ENCODE results near the gene GP5.

Gene GP5

DNA sequence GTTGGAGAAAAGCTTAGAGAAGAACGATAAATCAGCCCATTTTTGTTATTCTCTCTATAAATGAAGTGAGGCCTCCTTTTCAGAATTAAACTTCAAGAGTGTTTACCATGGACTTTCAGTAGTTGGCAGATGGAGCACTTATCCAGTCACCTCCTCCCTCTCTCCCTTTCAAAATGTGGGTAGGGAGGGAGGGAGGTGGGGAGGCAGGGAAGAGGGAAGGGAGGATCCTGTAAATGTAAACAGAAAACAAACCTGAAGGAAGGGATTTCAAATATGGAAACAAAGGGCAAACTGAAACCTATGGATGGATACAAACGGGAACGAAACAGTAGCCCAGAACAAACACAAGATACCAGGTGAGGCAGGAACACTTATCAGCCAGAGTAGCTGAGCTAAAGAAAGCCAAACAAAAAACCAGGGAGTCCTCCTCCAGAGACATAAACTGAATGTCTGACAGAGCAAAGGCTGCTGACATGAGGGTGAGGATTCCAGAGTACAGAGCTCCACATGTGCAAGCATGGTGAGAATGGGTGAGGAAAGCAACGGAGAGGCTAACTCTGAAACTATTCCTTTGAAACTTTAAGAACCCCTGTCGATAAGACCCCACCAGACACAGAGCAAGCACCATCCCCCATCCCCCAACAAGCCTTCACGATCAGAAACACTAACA lies 41.0 kb upstream of the GP5 start:
- Histone ChIP-seq H3K9me3 (ENCODE audit: control insufficient read depth, insufficient read depth, low read depth, low read length) (no peaks in the 10 kb centered on the region), H3K36me3 (ENCODE audit: control insufficient read depth in 2 of 2, insufficient read depth in 1 of 2, low read length in 2 of 2) (peaks cover 18 to 89% of the 10 kb centered on the region in 2 experiments), H3K27ac (ENCODE audit: extremely low read depth, low read depth, low read length) (no peak overlapping the region), H3K4me3 (ENCODE audit: low read depth, low read length) (no peak overlapping the region), H3K4me1 (ENCODE audit: control insufficient read depth, insufficient read depth, low read length) (no peaks in the 10 kb centered on the region)
- no peak for TF ChIP-seq ZNF350 (tag by site-specific recombination; IDR thresholded peaks at IDR 0.05)
- peak; percentile 96 for TF ChIP-seq WT1 (tag by site-specific recombination; IDR thresholded peaks at IDR 0.05)
- ChIA-PET CTCF (interaction anchor here (0.5 to 1.6 kb wide), 2 partner anchors 38 to 154 kb away, joined by 4 to 5 read pairs; no protein-coding TSS in a partner anchor), POLR2A (no interaction called here)

DNA sequence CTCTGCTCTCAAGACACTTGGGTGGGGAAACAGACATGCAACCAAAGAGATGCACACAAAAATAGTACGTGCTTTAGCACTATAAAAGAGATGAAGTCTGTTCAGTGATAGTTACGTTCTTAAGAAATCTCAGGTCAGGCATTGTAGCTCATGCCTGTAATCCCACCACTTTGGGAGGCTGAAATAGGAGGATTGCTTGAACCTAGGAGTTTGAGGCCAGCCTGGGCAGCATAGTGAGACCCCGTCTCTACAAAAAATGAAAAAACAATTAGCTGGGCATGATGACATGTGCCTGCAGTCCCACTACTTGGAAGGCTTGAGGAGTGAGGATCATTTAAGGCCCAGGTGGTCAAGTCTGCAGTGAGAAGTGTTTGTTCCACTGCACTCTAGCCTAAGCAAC lies 35.4 kb upstream of the GP5 start:
- ChIA-PET POLR2A (interaction anchor here (0.5 kb wide), 1 partner anchor 37 kb away, joined by 3 read pairs; no protein-coding TSS in a partner anchor), CTCF (no interaction called here)
- Histone ChIP-seq H3K4me3 (ENCODE audit: low read depth, low read length) (no peak overlapping the region), H3K9me3 (ENCODE audit: control insufficient read depth, insufficient read depth, low read depth, low read length) (no peaks in the 10 kb centered on the region), H3K27ac (ENCODE audit: extremely low read depth, low read depth, low read length) (no peak overlapping the region), H3K36me3 (ENCODE audit: control insufficient read depth in 2 of 2, insufficient read depth in 1 of 2, low read length in 2 of 2) (peaks cover 23 to 92% of the 10 kb centered on the region in 2 experiments), H3K4me1 (ENCODE audit: control insufficient read depth, insufficient read depth, low read length) (peaks cover 8% of the 10 kb centered on the region; the same call in 1 of the 2 replicates)
- peak; percentile 71; the same call in 1 of the 2 replicates for TF ChIP-seq ZNF121 (tag by site-specific recombination; IDR thresholded peaks at IDR 0.05)
- TF ChIP-seq, protein P1, sequence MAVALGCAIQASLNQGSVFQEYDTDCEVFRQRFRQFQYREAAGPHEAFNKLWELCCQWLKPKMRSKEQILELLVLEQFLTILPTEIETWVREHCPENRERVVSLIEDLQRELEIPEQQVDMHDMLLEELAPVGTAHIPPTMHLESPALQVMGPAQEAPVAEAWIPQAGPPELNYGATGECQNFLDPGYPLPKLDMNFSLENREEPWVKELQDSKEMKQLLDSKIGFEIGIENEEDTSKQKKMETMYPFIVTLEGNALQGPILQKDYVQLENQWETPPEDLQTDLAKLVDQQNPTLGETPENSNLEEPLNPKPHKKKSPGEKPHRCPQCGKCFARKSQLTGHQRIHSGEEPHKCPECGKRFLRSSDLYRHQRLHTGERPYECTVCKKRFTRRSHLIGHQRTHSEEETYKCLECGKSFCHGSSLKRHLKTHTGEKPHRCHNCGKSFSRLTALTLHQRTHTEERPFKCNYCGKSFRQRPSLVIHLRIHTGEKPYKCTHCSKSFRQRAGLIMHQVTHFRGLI (tag by site-specific recombination; IDR thresholded peaks at IDR 0.05): no peak

GRCh38 chr3:194431554-194431953 lies 32.5 kb upstream of the GP5 start:
- peak; percentile 26; the same call in 1 of the 2 replicates for TF ChIP-seq FEZF1 (tag by site-specific recombination; IDR thresholded peaks at IDR 0.05)
- TF ChIP-seq ZNF777 (tag by site-specific recombination; IDR thresholded peaks at IDR 0.05; ENCODE audit: borderline replicate concordance): no peak
- peak; percentile 69 for TF ChIP-seq PRDM6 (tag by site-specific recombination; IDR thresholded peaks at IDR 0.05)
- ChIA-PET POLR2A (no interaction called here), CTCF (no interaction called here)
- no peaks in the 10 kb centered on the region for H3K9me3 ChIP-seq (ENCODE audit: control insufficient read depth, insufficient read depth, low read depth, low read length)
- no peak overlapping the region for H3K27ac ChIP-seq (ENCODE audit: extremely low read depth, low read depth, low read length)
- no peak overlapping the region for H3K4me3 ChIP-seq (ENCODE audit: low read depth, low read length)
- peaks cover 8% of the 10 kb centered on the region; the same call in 1 of the 2 replicates for H3K4me1 ChIP-seq (ENCODE audit: control insufficient read depth, insufficient read depth, low read length)
- H3K36me3 ChIP-seq (ENCODE audit: control insufficient read depth in 2 of 2, insufficient read depth in 1 of 2, low read length in 2 of 2): peaks cover 20 to 85% of the 10 kb centered on the region in 2 experiments

GRCh38 chr3:194425399-194425798 lies 26.3 kb upstream of the GP5 start:
- POLR2A ChIA-PET: no interaction called here
- CTCF ChIA-PET: no interaction called here
- Histone ChIP-seq H3K4me1 (ENCODE audit: control insufficient read depth, insufficient read depth, low read length) (peaks cover 10% of the 10 kb centered on the region), H3K4me3 (ENCODE audit: low read depth, low read length) (no peak overlapping the region), H3K27ac (ENCODE audit: extremely low read depth, low read depth, low read length) (no peak overlapping the region), H3K36me3 (ENCODE audit: control insufficient read depth in 2 of 2, insufficient read depth in 1 of 2, low read length in 2 of 2) (peaks cover 26 to 73% of the 10 kb centered on the region in 2 experiments), H3K9me3 (ENCODE audit: control insufficient read depth, insufficient read depth, low read depth, low read length) (no peaks in the 10 kb centered on the region)
- TF ChIP-seq ZFHX2 (tag by site-specific recombination; conservative IDR thresholded peaks at IDR 0.05) (no peak), PRDM6 (tag by site-specific recombination; IDR thresholded peaks at IDR 0.05) (peak; percentile 55; the same call in 1 of the 2 replicates), ZNF677 (tag by site-specific recombination; IDR thresholded peaks at IDR 0.05) (no peak), ZNF654 (tag by site-specific recombination; IDR thresholded peaks at IDR 0.05; ENCODE audit: low read depth) (no peak), BCL11A (tag by site-specific recombination; IDR thresholded peaks at IDR 0.05; ENCODE audit: low read depth) (no peak)
- TF ChIP-seq, protein P2, sequence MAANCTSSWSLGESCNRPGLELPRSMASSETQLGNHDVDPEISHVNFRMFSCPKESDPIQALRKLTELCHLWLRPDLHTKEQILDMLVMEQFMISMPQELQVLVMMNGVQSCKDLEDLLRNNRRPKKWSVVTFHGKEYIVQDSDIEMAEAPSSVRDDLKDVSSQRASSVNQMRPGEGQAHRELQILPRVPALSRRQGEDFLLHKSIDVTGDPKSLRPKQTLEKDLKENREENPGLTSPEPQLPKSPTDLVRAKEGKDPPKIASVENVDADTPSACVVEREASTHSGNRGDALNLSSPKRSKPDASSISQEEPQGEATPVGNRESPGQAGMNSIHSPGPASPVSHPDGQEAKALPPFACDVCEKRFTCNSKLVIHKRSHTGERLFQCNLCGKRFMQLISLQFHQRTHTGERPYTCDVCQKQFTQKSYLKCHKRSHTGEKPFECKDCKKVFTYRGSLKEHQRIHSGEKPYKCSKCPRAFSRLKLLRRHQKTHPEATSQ (tag by site-specific recombination; IDR thresholded peaks at IDR 0.05): no peak
- TF ChIP-seq, protein P3, sequence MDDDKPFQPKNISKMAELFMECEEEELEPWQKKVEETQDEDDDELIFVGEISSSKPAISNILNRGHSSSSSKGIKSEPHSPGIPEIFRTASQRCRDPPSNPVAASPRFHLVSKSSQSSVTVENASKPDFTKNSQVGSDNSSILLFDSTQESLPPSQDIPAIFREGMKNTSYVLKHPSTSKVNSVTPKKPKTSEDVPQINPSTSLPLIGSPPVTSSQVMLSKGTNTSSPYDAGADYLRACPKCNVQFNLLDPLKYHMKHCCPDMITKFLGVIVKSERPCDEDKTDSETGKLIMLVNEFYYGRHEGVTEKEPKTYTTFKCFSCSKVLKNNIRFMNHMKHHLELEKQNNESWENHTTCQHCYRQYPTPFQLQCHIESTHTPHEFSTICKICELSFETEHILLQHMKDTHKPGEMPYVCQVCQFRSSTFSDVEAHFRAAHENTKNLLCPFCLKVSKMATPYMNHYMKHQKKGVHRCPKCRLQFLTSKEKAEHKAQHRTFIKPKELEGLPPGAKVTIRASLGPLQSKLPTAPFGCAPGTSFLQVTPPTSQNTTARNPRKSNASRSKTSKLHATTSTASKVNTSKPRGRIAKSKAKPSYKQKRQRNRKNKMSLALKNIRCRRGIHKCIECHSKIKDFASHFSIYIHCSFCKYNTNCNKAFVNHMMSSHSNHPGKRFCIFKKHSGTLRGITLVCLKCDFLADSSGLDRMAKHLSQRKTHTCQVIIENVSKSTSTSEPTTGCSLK (tag by site-specific recombination; IDR thresholded peaks at IDR 0.05): no peak
- TF ChIP-seq, protein P4, sequence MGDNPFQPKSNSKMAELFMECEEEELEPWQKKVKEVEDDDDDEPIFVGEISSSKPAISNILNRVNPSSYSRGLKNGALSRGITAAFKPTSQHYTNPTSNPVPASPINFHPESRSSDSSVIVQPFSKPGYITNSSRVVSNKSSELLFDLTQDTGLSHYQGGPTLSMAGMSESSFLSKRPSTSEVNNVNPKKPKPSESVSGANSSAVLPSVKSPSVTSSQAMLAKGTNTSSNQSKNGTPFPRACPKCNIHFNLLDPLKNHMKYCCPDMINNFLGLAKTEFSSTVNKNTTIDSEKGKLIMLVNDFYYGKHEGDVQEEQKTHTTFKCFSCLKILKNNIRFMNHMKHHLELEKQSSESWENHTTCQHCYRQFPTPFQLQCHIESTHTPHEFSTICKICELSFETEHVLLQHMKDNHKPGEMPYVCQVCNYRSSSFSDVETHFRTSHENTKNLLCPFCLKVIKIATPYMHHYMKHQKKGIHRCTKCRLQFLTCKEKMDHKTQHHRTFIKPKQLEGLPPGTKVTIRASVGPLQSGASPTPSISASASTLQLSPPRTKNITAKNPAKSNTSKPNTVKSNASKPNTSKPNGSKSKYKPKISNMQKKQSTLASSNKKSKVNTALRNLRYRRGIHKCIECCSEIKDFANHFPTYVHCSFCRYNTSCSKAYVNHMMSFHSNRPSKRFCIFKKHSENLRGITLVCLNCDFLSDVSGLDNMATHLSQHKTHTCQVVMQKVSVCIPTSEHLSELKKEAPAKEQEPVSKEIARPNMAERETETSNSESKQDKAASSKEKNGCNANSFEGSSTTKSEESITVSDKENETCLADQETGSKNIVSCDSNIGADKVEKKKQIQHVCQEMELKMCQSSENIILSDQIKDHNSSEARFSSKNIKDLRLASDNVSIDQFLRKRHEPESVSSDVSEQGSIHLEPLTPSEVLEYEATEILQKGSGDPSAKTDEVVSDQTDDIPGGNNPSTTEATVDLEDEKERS (tag by site-specific recombination; IDR thresholded peaks at IDR 0.05): no peak
